OCI-LY1 (cell line): Measurements from ENCODE around the gene SF3A1.

ENCODE experiments used
- H2AFZ ChIP-seq: fragments of 200-600 bp; sonication (generic), shearing (Covaris generic); 2 replicates; pipeline ENCODE4 v1.6.0; 2014; ENCODE audit warnings: antibody characterized with exemption, mild to moderate bottlenecking, low read length
- H3F3A ChIP-seq: fragments of 200-600 bp; sonication (generic), shearing (Covaris generic); 2 replicates; pipeline ENCODE4 v1.6.0; 2014; ENCODE audit warnings: mild to moderate bottlenecking, antibody characterized with exemption, low read length, moderate library complexity; ENCODE audit not compliant: insufficient read depth
- H3K27ac ChIP-seq: fragments of 200-600 bp; sonication (generic); 2 replicates; pipeline ENCODE4 v1.5.1; 2014; ENCODE audit warnings: low read length, mixed run types, mild to moderate bottlenecking, low read depth; ENCODE audit not compliant: poor library complexity, severe bottlenecking
- H3K27me3 ChIP-seq: fragments of 200-600 bp; sonication (generic); 2 replicates; pipeline ENCODE4 v1.6.0; 2014; ENCODE audit warnings: antibody characterized with exemption, mild to moderate bottlenecking, low read length, moderate library complexity; ENCODE audit not compliant: insufficient read depth
- H3K36me3 ChIP-seq: fragments of 200-600 bp; sonication (generic); 2 replicates; pipeline ENCODE4 v1.6.1; 2014; ENCODE audit warnings: mild to moderate bottlenecking, antibody characterized with exemption, low read length, moderate library complexity, mixed read lengths; ENCODE audit not compliant: insufficient read depth
- H3K4me1 ChIP-seq: fragments of 200-600 bp; sonication (generic); 2 replicates; pipeline ENCODE4 v1.5.1; 2014; ENCODE audit warnings: mild to moderate bottlenecking, low read length, moderate library complexity; ENCODE audit not compliant: insufficient read depth, severe bottlenecking
- H3K4me2 ChIP-seq: fragments of 200-600 bp; sonication (generic), shearing (Covaris generic); 2 replicates; pipeline ENCODE4 v1.6.1; 2014; ENCODE audit warnings: low read length
- H3K4me3 ChIP-seq: fragments of 200-600 bp; sonication (generic); 2 replicates; pipeline ENCODE4 v1.5.1; 2014; ENCODE audit warnings: low read length, low read depth, mild to moderate bottlenecking, mixed read lengths; ENCODE audit not compliant: poor library complexity, severe bottlenecking
- H3K79me2 ChIP-seq: fragments of 200-600 bp; shearing (Covaris generic); 2 replicates; pipeline ENCODE4 v1.6.1; 2016; ENCODE audit warnings: mixed run types, low read length, mixed read lengths; ENCODE audit not compliant: insufficient read depth
- H3K9ac ChIP-seq: fragments of 200-600 bp; sonication (generic), shearing (Covaris generic); 2 replicates; pipeline ENCODE4 v1.6.1; 2014; ENCODE audit warnings: mild to moderate bottlenecking, low read length, mixed read lengths
- H3K9me2 ChIP-seq: fragments of 200-600 bp; sonication (generic), shearing (Covaris generic); 2 replicates; pipeline ENCODE4 v1.6.1; 2014; ENCODE audit warnings: low read depth, mild to moderate bottlenecking, low read length, mixed read lengths
- H3K9me3 ChIP-seq: fragments of 200-600 bp; shearing (Covaris generic); 2 replicates; pipeline ENCODE4 v1.6.1; 2014; ENCODE audit warnings: low read length, mixed read lengths
- H4K20me1 ChIP-seq: fragments of 200-600 bp; sonication (generic), shearing (Covaris generic); 2 replicates; pipeline ENCODE4 v1.6.0; 2016; ENCODE audit warnings: mild to moderate bottlenecking, low read length; ENCODE audit not compliant: insufficient read depth
- CTCF ChIP-seq: fragments of 200-600 bp; sonication (generic), shearing (Covaris generic); IDR thresholded peaks from 2 replicates; pipeline ENCODE4 v1.5.1; 2017; ENCODE audit warnings: mild to moderate bottlenecking, antibody characterized with exemption, low read length, moderate library complexity, mixed read lengths
- EZH2 ChIP-seq: fragments of 200-600 bp; sonication (generic), shearing (Covaris generic); IDR thresholded peaks from 2 replicates; pipeline ENCODE4 v1.8.0; 2017; ENCODE audit warnings: borderline replicate concordance, mixed run types, mild to moderate bottlenecking, antibody characterized with exemption, low read length, moderate library complexity, mixed read lengths

SF3A1 gene

GRCh38 chr22:30383061-30383460 is 26.4 kb upstream of the SF3A1 start:
- TF ChIP-seq EZH2 (no peak), CTCF (no peak)
- Histone ChIP-seq H3K4me3 (no peak overlapping the region), H3K36me3 (no peaks in the 10 kb centered on the region), H3K79me2 (no peaks in the 10 kb centered on the region), H3K27ac (no peak overlapping the region), H4K20me1 (no peaks in the 10 kb centered on the region), H3K4me1 (peaks cover 9% of the 10 kb centered on the region), H3F3A (no peaks in the 10 kb centered on the region), H2AFZ (no peak overlapping the region), H3K4me2 (no peak overlapping the region), H3K9me3 (no peaks in the 10 kb centered on the region), H3K9me2 (no peaks in the 10 kb centered on the region), H3K27me3 (no peaks in the 10 kb centered on the region), H3K9ac (no peak overlapping the region)

- Histone ChIP-seq H2AFZ (no peak overlapping the region), H3K4me2 (no peak overlapping the region), H3K9ac (no peak overlapping the region), H3K4me3 (no peak overlapping the region), H3K36me3 (no peaks in the 10 kb centered on the region), H3K9me3 (no peaks in the 10 kb centered on the region), H3K79me2 (no peaks in the 10 kb centered on the region), H3K9me2 (no peaks in the 10 kb centered on the region), H4K20me1 (no peaks in the 10 kb centered on the region), H3F3A (no peaks in the 10 kb centered on the region), H3K27ac (no peak overlapping the region), H3K4me1 (peaks cover 5% of the 10 kb centered on the region), H3K27me3 (no peaks in the 10 kb centered on the region)
- TF ChIP-seq EZH2 (no peak), CTCF (no peak)
Measured at GRCh38 chr22:30382340-30382739, 25.6 kb upstream of the SF3A1 start.

GRCh38 chr22:30381264-30381663 is 24.6 kb upstream of the SF3A1 start:
- H3K9me3 ChIP-seq: no peaks in the 10 kb centered on the region
- no peaks in the 10 kb centered on the region for H3K27me3 ChIP-seq
- no peaks in the 10 kb centered on the region for H3K4me1 ChIP-seq
- H3K9ac ChIP-seq: no peak overlapping the region
- H3K79me2 ChIP-seq: no peaks in the 10 kb centered on the region
- no peaks in the 10 kb centered on the region for H3F3A ChIP-seq
- no peak overlapping the region for H3K4me3 ChIP-seq
- TF ChIP-seq CTCF (no peak), EZH2 (no peak)
- H3K27ac ChIP-seq: no peak overlapping the region
- no peaks in the 10 kb centered on the region for H3K36me3 ChIP-seq
- H3K9me2 ChIP-seq: no peaks in the 10 kb centered on the region
- no peak overlapping the region for H3K4me2 ChIP-seq
- no peak overlapping the region for H2AFZ ChIP-seq
- no peaks in the 10 kb centered on the region for H4K20me1 ChIP-seq
